HL-60 (cell line): ENCODE data around the gene SIL1.

Experiments used
- DNase-seq, 2 experiments: peaks; one replicate each; pipeline ENCODE4 v3.0.0-alpha.2; 2010 to 2020; ENCODE audit warnings: low read depth in 1 of 2, low spot score in 1 of 2
- H3K27ac ChIP-seq: fragments of 250-450 bp; sonication (Bioruptor Pico); replicated peaks from 2 replicates; pipeline ENCODE4 v1.5.1; 2020; ENCODE audit warnings: mild to moderate bottlenecking, moderate library complexity
- H3K27me3 ChIP-seq: fragments of 250-450 bp; sonication (Bioruptor Pico); 2 replicates; pipeline ENCODE4 v1.5.1; 2021; ENCODE audit warnings: mild to moderate bottlenecking, moderate library complexity; ENCODE audit not compliant: insufficient read depth, poor library complexity, severe bottlenecking
- H3K4me3 ChIP-seq: replicated peaks from 2 replicates; pipeline ENCODE4 v1.5.1; 2011; ENCODE audit warnings: mild to moderate bottlenecking, control low read depth, low read length; ENCODE audit not compliant: insufficient read depth
- GABPA ChIP-seq: IDR thresholded peaks from 2 replicates; pipeline ENCODE4 v1.6.1; 2012; ENCODE audit warnings: low read depth
- POLR2AphosphoS5 ChIP-seq: IDR thresholded peaks from 2 replicates; pipeline ENCODE4 v1.6.1; 2012; ENCODE audit warnings: low read depth
- SPI1 ChIP-seq: IDR thresholded peaks from 2 replicates; pipeline ENCODE4 v1.6.1; 2012; ENCODE audit warnings: low read depth, mild to moderate bottlenecking, borderline replicate concordance
- TF ChIP-seq, protein P1 (sequence below): IDR thresholded peaks from one replicate; pipeline ENCODE4 v1.5.1; 2011; ENCODE audit warnings: low read length, control low read depth, inconsistent platforms; ENCODE audit not compliant: insufficient read depth
- TF ChIP-seq, protein P2 (sequence below): IDR thresholded peaks from 2 replicates; pipeline ENCODE4 v1.6.1; 2012; ENCODE audit warnings: low read depth; ENCODE audit not compliant: insufficient replicate concordance

The SIL1 gene

DNA sequence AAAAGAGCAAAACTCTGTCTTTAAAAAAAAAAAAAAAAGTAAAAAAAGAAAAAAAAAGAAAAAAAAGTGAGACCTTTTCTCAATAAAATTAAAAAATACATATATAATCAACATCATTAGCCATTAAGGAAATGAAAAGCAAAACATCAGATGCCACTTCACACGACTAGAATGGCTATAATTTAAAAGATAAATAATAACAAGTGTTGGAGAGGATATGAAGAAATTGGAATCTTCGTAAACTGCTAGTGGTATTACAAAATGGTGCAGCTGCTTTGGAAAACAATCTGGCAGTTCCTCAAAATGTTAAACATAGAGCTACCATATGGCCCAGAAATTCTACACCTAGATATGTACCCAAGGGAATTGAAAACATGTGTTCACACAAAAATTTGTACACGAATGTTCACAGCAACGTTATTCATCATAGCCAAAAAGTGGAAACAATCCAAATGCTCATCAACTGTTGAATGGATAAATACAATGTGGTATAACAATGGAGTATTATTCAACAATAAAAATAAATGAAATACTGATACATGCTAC lies 45.3 kb upstream of the SIL1 start:
- DNase-seq: no peak
- TF ChIP-seq POLR2AphosphoS5: no peak
- no peak for TF ChIP-seq GABPA
- TF ChIP-seq, protein P1, sequence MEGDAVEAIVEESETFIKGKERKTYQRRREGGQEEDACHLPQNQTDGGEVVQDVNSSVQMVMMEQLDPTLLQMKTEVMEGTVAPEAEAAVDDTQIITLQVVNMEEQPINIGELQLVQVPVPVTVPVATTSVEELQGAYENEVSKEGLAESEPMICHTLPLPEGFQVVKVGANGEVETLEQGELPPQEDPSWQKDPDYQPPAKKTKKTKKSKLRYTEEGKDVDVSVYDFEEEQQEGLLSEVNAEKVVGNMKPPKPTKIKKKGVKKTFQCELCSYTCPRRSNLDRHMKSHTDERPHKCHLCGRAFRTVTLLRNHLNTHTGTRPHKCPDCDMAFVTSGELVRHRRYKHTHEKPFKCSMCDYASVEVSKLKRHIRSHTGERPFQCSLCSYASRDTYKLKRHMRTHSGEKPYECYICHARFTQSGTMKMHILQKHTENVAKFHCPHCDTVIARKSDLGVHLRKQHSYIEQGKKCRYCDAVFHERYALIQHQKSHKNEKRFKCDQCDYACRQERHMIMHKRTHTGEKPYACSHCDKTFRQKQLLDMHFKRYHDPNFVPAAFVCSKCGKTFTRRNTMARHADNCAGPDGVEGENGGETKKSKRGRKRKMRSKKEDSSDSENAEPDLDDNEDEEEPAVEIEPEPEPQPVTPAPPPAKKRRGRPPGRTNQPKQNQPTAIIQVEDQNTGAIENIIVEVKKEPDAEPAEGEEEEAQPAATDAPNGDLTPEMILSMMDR: no peak
- TF ChIP-seq, protein P2, sequence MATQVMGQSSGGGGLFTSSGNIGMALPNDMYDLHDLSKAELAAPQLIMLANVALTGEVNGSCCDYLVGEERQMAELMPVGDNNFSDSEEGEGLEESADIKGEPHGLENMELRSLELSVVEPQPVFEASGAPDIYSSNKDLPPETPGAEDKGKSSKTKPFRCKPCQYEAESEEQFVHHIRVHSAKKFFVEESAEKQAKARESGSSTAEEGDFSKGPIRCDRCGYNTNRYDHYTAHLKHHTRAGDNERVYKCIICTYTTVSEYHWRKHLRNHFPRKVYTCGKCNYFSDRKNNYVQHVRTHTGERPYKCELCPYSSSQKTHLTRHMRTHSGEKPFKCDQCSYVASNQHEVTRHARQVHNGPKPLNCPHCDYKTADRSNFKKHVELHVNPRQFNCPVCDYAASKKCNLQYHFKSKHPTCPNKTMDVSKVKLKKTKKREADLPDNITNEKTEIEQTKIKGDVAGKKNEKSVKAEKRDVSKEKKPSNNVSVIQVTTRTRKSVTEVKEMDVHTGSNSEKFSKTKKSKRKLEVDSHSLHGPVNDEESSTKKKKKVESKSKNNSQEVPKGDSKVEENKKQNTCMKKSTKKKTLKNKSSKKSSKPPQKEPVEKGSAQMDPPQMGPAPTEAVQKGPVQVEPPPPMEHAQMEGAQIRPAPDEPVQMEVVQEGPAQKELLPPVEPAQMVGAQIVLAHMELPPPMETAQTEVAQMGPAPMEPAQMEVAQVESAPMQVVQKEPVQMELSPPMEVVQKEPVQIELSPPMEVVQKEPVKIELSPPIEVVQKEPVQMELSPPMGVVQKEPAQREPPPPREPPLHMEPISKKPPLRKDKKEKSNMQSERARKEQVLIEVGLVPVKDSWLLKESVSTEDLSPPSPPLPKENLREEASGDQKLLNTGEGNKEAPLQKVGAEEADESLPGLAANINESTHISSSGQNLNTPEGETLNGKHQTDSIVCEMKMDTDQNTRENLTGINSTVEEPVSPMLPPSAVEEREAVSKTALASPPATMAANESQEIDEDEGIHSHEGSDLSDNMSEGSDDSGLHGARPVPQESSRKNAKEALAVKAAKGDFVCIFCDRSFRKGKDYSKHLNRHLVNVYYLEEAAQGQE: no peak
- no peak for TF ChIP-seq SPI1
- H3K27me3 ChIP-seq: no peaks in the 10 kb centered on the region
- H3K4me3 ChIP-seq: no peak overlapping the region
- no peak overlapping the region for H3K27ac ChIP-seq

DNA sequence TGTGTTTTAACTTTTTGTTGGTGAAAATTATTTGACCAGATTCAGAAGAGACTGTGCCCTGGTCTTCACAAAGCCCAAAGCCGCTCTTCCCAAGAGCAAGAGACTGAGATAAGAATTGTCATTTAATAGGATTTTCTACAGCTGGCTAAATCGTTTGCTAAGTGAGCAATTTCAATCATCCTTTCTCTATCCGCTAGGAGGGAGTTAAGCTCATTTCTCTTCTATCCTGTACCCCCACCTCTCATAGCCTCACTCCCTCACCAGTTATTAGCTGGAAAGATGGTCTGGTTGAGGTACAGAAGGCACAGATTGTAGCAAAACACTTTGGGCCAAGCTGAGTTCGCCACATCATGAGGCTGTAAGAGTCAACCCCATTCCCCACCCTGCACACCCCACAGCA lies 43.0 kb upstream of the SIL1 start:
- H3K27me3 ChIP-seq: no peaks in the 10 kb centered on the region
- no peak overlapping the region for H3K27ac ChIP-seq
- DNase-seq: no peak
- TF ChIP-seq, protein P1: no peak
- no peak for TF ChIP-seq SPI1
- TF ChIP-seq, protein P2: no peak
- TF ChIP-seq POLR2AphosphoS5: no peak
- TF ChIP-seq GABPA: no peak
- no peak overlapping the region for H3K4me3 ChIP-seq

DNA sequence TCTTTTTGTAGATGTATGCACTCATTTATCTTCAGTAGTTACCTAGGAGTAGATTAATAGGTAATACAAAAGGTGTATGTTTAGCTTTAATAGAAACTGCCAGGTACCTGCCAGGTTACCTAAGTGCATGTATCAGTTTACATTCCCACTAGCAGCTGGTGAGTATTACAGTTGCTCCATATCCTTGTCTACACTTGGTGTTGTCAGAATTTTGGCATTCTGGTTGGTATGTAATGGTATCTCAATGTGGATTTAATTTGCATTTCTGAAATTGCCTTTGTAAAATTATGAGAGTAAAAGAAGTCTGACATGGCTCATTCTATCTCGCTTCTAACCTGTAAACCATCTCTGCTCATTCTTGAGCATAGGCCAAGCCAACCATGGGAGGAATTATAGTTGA lies 38.3 kb upstream of the SIL1 start:
- no peaks in the 10 kb centered on the region for H3K27me3 ChIP-seq
- TF ChIP-seq, protein P2: no peak
- DNase-seq: no peak
- no peak overlapping the region for H3K27ac ChIP-seq
- H3K4me3 ChIP-seq: no peak overlapping the region
